Naive thymus-derived CD4-positive, alpha-beta T cell (primary cell): Measurements from ENCODE around the gene FRRS1L. TPM values are rescaled to one million over a fixed set of nuclear protein-coding genes. Genes with fewer than 3 reads are reported as not detected.
"Not testable (repeated sequence)": the region's sequence is repeated elsewhere in the genome, so short reads cannot be mapped to it uniquely, and the experiment has no call there.

Source experiments
- ATAC-seq: fragments of 150-1000 bp; cut with Tn5 transposase; 2 replicates; pipeline ENCODE4 v1.10.0; 2021; ENCODE audit warnings: mild to moderate bottlenecking, moderate library complexity
- CTCF ChIA-PET: fragments of 350-600 bp; sonication (Branson Sonifier 250); formaldehyde crosslinking; loops from one replicate; lab custom pipeline; 2021; ENCODE audit warnings: antibody characterized with exemption; lab: Charles Lee
- POLR2A ChIA-PET: fragments of 350-600 bp; sonication (Branson Sonifier 250); formaldehyde crosslinking; loops from one replicate; lab custom pipeline; 2021; ENCODE audit warnings: antibody characterized with exemption, inconsistent platforms; lab: Charles Lee
- DNase-seq, 9 donors: peaks; one replicate each; pipeline versions ENCODE4 v3.0.0 to v3.0.0-alpha.2; 2020 to 2022; ENCODE audit warnings: mixed read lengths in 1 of 9
- H3K27ac ChIP-seq: one replicate; pipeline ENCODE4 v1.7.0; 2013; ENCODE audit warnings: mild to moderate bottlenecking, low read depth, low read length, moderate library complexity
- H3K27me3 ChIP-seq, 2 donors: one replicate each; pipeline ENCODE4 v1.7.0; 2013; ENCODE audit warnings: low read length in 2 of 2, mild to moderate bottlenecking in 2 of 2, moderate library complexity in 2 of 2; ENCODE audit not compliant: control insufficient read depth in 2 of 2, insufficient read depth in 2 of 2
- H3K36me3 ChIP-seq, 3 experiments: 1 replicate in 2 of 3; 2 replicates in 1 of 3; pipeline ENCODE4 v1.7.0; 2013; ENCODE audit warnings: low read length in 3 of 3, mild to moderate bottlenecking in 3 of 3, moderate library complexity in 1 of 3; ENCODE audit not compliant: insufficient read depth in 3 of 3, control insufficient read depth in 2 of 3
- H3K4me1 ChIP-seq, 2 donors: one replicate each; pipeline ENCODE4 v1.7.0; 2013; ENCODE audit warnings: low read length in 2 of 2, mild to moderate bottlenecking in 2 of 2, moderate library complexity in 1 of 2; ENCODE audit not compliant: control insufficient read depth in 2 of 2, insufficient read depth in 2 of 2
- H3K4me3 ChIP-seq: 2 replicates; pipeline ENCODE4 v1.7.0; 2013; ENCODE audit warnings: mild to moderate bottlenecking, low read length
- H3K9me3 ChIP-seq, 3 experiments: 1 replicate in 2 of 3; 2 replicates in 1 of 3; pipeline ENCODE4 v1.7.0; 2013; ENCODE audit warnings: low read length in 3 of 3; ENCODE audit not compliant: control insufficient read depth in 2 of 3
- H3K27ac Mint-ChIP-seq, 9 donors: one replicate each; pipeline ENCODE4 v1.8.0; 2020 to 2022; ENCODE audit warnings: mixed read lengths in 9 of 9, mild to moderate bottlenecking in 8 of 9, moderate library complexity in 5 of 9, inconsistent platforms in 2 of 9
- H3K27me3 Mint-ChIP-seq, 5 donors: one replicate each; pipeline ENCODE4 v1.8.0; 2021 to 2022; ENCODE audit warnings: mixed read lengths in 5 of 5, mild to moderate bottlenecking in 1 of 5
- H3K36me3 Mint-ChIP-seq, 5 donors: one replicate each; pipeline ENCODE4 v1.8.0; 2020 to 2022; ENCODE audit warnings: mixed read lengths in 5 of 5, mild to moderate bottlenecking in 3 of 5, inconsistent platforms in 1 of 5
- H3K4me1 Mint-ChIP-seq, 7 donors: one replicate each; pipeline ENCODE4 v1.8.0; 2020 to 2022; ENCODE audit warnings: mixed read lengths in 7 of 7, mild to moderate bottlenecking in 3 of 7, inconsistent platforms in 1 of 7
- H3K4me3 Mint-ChIP-seq, 10 donors: one replicate each; pipeline ENCODE4 v1.8.0; 2020 to 2022; ENCODE audit warnings: mild to moderate bottlenecking in 10 of 10, mixed read lengths in 10 of 10, moderate library complexity in 6 of 10, inconsistent platforms in 2 of 10
- H3K9me3 Mint-ChIP-seq, 11 donors: one replicate each; pipeline ENCODE4 v1.8.0; 2020 to 2022; ENCODE audit warnings: mixed read lengths in 11 of 11, mild to moderate bottlenecking in 4 of 11, inconsistent platforms in 1 of 11, moderate library complexity in 1 of 11
- intact Hi-C, 2 donors: fragments of 100-400 bp; cut with micrococcal nuclease; formaldehyde crosslinking; loops; one replicate each; pipeline ENCODE4 v1.15.1; 2023
- polyA plus RNA-seq, 2 donors: library from polyadenylated mRNA; unstranded; fragments of 300-500 nt; fragmentation: Illumina TruSeq; gene quantifications; one replicate each; pipeline ENCODE4 v1.2.3, GENCODE V29; 2021
- total RNA-seq, 6 experiments: library from RNA in 5 of 6; stranded (reverse) in 5 of 6; gene quantifications; 1 replicate in 5 of 6; 2 replicates in 1 of 6; pipeline ENCODE4 v1.2.3 and lab custom pipeline; 2021 to 2026

Gene FRRS1L
- total and polyA plus RNA-seq, 7 experiments from 2014 or later = not detected

DNA sequence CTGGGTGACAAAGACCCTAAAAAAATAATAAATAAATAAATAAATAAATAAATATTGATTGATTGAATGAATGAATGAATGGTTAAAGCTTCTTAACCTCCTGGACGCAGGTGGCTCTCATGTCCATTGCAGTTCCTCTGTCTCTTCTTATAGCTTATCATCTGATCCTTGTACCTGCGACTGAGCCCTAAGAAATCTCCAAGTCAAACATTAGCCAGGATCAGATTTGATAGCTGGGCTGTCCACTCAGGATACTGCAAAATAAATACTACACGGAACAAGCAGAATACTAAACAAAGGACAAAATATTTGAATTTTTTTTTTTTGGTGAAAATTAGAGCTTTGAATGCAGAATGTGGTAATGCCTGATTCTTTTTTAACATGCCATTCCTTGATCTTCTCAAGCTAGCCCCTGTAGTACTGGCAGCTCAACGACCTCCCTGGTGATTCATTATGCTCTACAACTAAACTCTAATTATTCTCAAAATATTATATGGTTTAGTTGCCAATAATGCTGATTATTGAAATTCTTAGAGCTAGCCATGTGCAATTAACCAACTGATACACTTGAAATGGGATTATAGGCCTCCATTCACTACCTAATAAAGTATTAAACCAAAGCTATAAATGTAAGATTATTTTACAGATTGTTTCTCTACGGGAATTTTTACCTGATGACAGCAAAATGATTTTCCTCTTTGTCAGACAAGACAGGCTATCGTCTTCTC is 37.4 kb downstream of the FRRS1L start:
- intact Hi-C loops = loop anchor here in 1 of 2 donors (10.0 kb wide), 1 partner anchor 285 kb away; no protein-coding TSS in a partner anchor
- H3K9me3 Mint-ChIP-seq = no peaks in the 10 kb centered on the region
- Histone ChIP-seq H3K4me1 (no peaks in the 10 kb centered on the region), H3K27ac (no peak overlapping the region), H3K36me3 (no peaks in the 10 kb centered on the region), H3K9me3 (no peaks in the 10 kb centered on the region), H3K27me3 (no peaks in the 10 kb centered on the region), H3K4me3 (no peak overlapping the region)
- H3K27ac Mint-ChIP-seq = no peak overlapping the region
- no peak overlapping the region for H3K4me3 Mint-ChIP-seq
- no peaks in the 10 kb centered on the region for H3K36me3 Mint-ChIP-seq
- POLR2A ChIA-PET = interaction anchor here (0.7 to 1.0 kb wide), 3 partner anchors 11 to 54 kb away, joined by 3 read pairs; no protein-coding TSS in a partner anchor
- DNase-seq = no peak
- H3K4me1 Mint-ChIP-seq = peaks cover 0 to 11% (median 0%) of the 10 kb centered on the region in 7 donors
- CTCF ChIA-PET = no interaction called here
- peaks cover 0 to 8% (median 4%) of the 10 kb centered on the region in 5 donors for H3K27me3 Mint-ChIP-seq
- no peak for ATAC-seq

DNA sequence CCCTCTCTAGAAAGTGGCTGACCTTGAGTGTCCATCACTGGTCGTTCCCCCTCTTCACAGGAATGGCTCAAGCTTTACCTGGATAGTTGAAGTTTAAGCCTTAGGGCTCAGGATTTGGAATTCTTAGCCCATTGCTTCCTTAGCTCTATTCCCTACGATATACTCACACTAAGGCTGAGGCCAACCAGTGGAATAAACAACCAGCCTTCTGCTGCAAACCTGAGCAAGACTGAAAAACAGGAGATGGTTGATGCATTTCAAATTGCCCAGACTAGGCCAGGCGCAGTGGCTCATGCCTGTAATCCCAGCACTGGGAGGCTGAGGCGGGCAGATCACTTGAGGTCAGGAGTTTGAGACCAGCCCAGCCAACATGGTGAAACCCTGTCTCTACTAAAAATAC is 40.4 kb downstream of the FRRS1L start:
- ChIA-PET POLR2A (interaction anchor here (0.6 kb wide), 1 partner anchor 55 kb away, joined by 3 read pairs; no protein-coding TSS in a partner anchor), CTCF (interaction anchor here (1.8 kb wide), 1 partner anchor 27 kb away, joined by 3 read pairs; no protein-coding TSS in a partner anchor)
- H3K9me3 ChIP-seq, H3K36me3 ChIP-seq, H3K4me1 Mint-ChIP-seq, H3K27ac Mint-ChIP-seq, H3K9me3 Mint-ChIP-seq, H3K4me3 Mint-ChIP-seq, H3K27ac ChIP-seq, H3K36me3 Mint-ChIP-seq, H3K27me3 Mint-ChIP-seq, H3K4me3 ChIP-seq, ATAC-seq, DNase-seq, H3K4me1 ChIP-seq, H3K27me3 ChIP-seq: not testable (repeated sequence)
- intact Hi-C loops = loop anchor here in 1 of 2 donors (10.0 kb wide), 1 partner anchor 288 kb away; no protein-coding TSS in a partner anchor

DNA sequence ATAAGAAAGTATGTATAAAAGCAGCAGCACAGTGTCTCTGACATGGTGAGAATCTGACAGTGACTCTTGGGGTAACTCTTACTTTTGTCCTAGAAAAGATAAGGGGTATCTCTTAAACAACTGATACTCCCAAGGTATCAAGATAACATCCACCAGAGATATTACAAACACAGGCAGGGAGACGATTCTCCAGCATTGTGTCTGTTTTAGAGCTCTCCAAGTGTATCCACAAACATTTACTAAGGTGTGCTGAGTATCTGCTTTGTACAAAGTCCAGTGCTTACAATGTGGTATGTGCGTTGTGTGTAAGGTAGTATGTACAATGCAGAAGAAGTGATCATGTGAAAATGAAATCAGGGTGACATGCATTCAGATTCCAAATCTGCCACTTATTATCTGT is 42.9 kb downstream of the FRRS1L start:
- no peak for ATAC-seq
- Mint-ChIP-seq H3K36me3 (no peaks in the 10 kb centered on the region), H3K27me3 (peaks cover 0 to 4% (median 0%) of the 10 kb centered on the region in 5 donors), H3K4me3 (no peak overlapping the region), H3K4me1 (peaks cover 0 to 9% (median 7%) of the 10 kb centered on the region in 7 donors), H3K9me3 (no peaks in the 10 kb centered on the region), H3K27ac (no peak overlapping the region)
- intact Hi-C loops = loop anchor here in 1 of 2 donors (10.0 kb wide), 1 partner anchor 291 kb away; no protein-coding TSS in a partner anchor
- no peaks in the 10 kb centered on the region for H3K27me3 ChIP-seq
- no peaks in the 10 kb centered on the region for H3K36me3 ChIP-seq
- DNase-seq = no peak
- CTCF ChIA-PET = interaction anchor here (1.3 kb wide), 1 partner anchor 79 kb away, joined by 4 read pairs; no protein-coding TSS in a partner anchor
- no peak overlapping the region for H3K27ac ChIP-seq
- POLR2A ChIA-PET = no interaction called here
- H3K4me3 ChIP-seq = no peak overlapping the region
- H3K4me1 ChIP-seq = peaks cover 5 to 6% of the 10 kb centered on the region in 2 donors
- H3K9me3 ChIP-seq = no peaks in the 10 kb centered on the region

DNA sequence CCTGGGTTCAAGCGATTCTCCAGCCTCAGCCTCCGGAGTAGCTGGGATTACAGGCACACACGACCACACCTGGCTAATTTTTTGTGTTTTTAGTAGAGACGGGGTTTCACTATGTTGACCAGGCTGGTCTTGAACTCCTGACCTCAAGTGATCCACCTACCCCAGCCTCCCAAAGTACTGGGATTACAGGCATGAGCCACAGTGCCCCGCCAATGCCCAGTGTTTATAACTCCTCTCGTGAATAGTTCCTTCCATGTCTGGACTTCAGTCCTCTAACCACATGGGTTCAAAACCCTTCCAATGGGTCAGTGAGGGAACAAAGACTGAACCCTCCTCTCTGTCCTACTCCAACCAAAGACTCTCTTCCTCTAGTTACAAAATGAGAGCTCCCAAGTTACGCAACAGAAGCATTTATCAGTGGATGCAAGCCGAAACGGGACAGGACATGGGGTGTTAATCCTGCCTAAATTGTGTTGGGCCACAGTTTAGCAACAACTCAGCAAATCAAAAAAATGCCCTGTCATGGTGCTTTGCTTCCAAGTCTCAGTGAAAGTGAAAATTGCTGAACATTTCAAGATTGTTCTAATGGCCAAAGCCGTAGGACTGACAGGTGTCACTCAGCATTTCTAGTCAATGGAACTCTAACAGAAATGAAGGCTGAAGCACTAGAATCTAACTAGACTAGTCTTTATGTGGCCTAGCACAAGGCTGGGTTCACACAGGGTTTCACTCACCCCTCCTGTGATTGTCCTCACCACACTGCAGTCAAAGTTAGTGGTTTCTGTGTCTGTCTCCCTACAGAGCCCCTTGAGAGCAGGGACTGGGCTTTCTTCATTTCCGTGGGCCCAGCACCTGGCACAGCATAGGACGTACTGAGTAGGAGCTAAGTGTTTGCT is 44.1 kb downstream of the FRRS1L start:
- no peaks in the 10 kb centered on the region for H3K36me3 ChIP-seq
- H3K27me3 Mint-ChIP-seq = peaks cover 0 to 4% (median 0%) of the 10 kb centered on the region in 5 donors
- no peaks in the 10 kb centered on the region for H3K27me3 ChIP-seq
- no peak for ATAC-seq
- no peak overlapping the region for H3K4me3 ChIP-seq
- peaks cover 0 to 3% (median 0%) of the 10 kb centered on the region in 5 donors for H3K36me3 Mint-ChIP-seq
- H3K4me1 Mint-ChIP-seq = peaks cover 7 to 16% (median 13%) of the 10 kb centered on the region in 7 donors
- intact Hi-C loops = loop anchor here in 1 of 2 donors (10.0 kb wide), 1 partner anchor 292 kb away; no protein-coding TSS in a partner anchor
- H3K9me3 ChIP-seq = no peaks in the 10 kb centered on the region
- POLR2A ChIA-PET = interaction anchor here (0.6 kb wide), 1 partner anchor 27 kb away, joined by 4 read pairs; no protein-coding TSS in a partner anchor
- DNase-seq = no peak
- H3K4me1 ChIP-seq = peaks cover 9 to 13% of the 10 kb centered on the region in 2 donors
- H3K9me3 Mint-ChIP-seq = no peaks in the 10 kb centered on the region
- no peak overlapping the region for H3K27ac ChIP-seq
- CTCF ChIA-PET = interaction anchor here (0.6 to 1.3 kb wide), 2 partner anchors 10 to 81 kb away, joined by 3 to 4 read pairs; no protein-coding TSS in a partner anchor
- H3K27ac Mint-ChIP-seq = no peak overlapping the region
- H3K4me3 Mint-ChIP-seq = no peak overlapping the region

DNA sequence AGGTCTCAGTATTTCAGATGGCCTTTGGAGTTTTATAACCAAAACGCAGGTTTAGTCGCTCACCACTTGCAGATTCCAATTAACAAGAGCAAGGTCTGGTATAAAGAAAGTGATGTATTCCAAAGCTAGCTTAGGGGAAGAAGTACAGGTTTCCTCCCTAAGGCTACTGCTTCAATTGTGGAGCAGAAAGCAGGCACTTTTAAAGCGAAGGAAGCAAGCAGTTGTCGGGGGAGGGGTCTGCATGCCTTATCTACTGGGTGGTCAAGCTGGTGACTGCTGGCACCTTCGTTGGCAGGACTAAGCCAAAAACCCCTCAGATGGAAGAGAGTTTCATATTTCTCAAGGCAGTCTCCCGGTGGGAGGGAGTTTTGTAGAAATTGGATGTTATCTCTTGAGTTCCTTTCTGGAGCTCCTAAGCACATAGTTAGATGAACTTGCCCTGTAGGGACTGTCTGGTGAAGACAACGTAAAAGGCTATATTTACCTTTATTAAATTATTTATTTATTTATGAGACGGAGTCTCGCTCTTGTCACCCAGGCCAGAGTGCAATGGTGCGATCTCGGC is 45.7 kb downstream of the FRRS1L start:
- Mint-ChIP-seq H3K36me3 (peaks cover 0 to 11% (median 7%) of the 10 kb centered on the region in 5 donors), H3K27me3 (no peaks in the 10 kb centered on the region), H3K27ac (no peak overlapping the region), H3K4me3 (no peak overlapping the region), H3K9me3 (no peaks in the 10 kb centered on the region), H3K4me1 (peaks cover 23 to 31% (median 27%) of the 10 kb centered on the region in 7 donors)
- Histone ChIP-seq H3K4me1 (peaks cover 18 to 23% of the 10 kb centered on the region in 2 donors), H3K27ac (no peak overlapping the region), H3K36me3 (no peaks in the 10 kb centered on the region), H3K27me3 (no peaks in the 10 kb centered on the region), H3K4me3 (no peak overlapping the region), H3K9me3 (no peaks in the 10 kb centered on the region)
- ATAC-seq = no peak
- POLR2A ChIA-PET = interaction anchor here (3.3 kb wide), 1 partner anchor 13 kb away, joined by 34 read pairs; no protein-coding TSS in a partner anchor
- CTCF ChIA-PET = no interaction called here
- no peak for DNase-seq
- intact Hi-C loops = loop anchor here in 1 of 2 donors (10.0 kb wide), 1 partner anchor 293 kb away; no protein-coding TSS in a partner anchor
